ENCODE measurements around the gene ZNF474. TPM values are rescaled to one million over a fixed set of nuclear protein-coding genes. Genes with fewer than 3 reads are reported as not detected.

Gene ZNF474
- total and polyA plus RNA-seq, 2 of the 8 experiments (the other 6 are each of a cell fraction or from before 2014, with no cell fraction given), result not detected

DNA sequence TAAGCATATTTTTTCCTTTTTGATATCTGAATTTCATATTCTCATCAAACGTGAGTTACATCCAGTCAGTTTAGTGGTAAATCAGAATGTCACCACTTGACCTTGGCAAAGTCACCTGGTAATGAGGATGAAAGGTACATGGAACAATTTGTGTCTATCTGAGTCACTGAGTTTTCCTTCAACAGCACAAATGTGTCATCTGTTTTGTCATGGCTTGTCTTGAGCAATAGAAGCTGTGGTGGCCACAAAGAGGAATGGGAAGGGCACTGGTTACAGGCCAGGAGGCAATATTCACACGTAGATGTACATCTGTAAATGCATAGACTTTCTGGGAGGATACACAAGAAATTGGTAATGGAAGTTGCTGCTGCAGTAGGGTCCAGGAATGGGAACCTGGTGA is 8.4 kb upstream of the ZNF474 start:
- H3K4me2 ChIP-seq (ENCODE audit: insufficient read depth in 1 of 2, low read depth in 2 of 2, low read length in 2 of 2), result no peak overlapping the region
- H2AFZ ChIP-seq (ENCODE audit: low read length), result no peak overlapping the region
- WGBS, 2 experiments (ENCODE audit: extremely low coverage in 1 of 2, insufficient coverage in 1 of 2, insufficient read length in 1 of 2, insufficient replicate concordance in 2 of 2, low coverage in 1 of 2, low lambda C conversion rate in 2 of 2, missing lambda C conversion rate in 1 of 2), result 86% methylated on average over 2 of the region's 2 CpGs; no CpG with 5 or more reads in 1 of the 2 experiments
- no peaks in the 10 kb centered on the region for H3K36me3 ChIP-seq (ENCODE audit: control insufficient read depth in 2 of 4, insufficient read depth in 4 of 4, low read length in 3 of 4)
- H3K27ac ChIP-seq (ENCODE audit: low read depth, low read length), result no peak overlapping the region
- H3K23ac ChIP-seq (ENCODE audit: insufficient read length), result no peak overlapping the region
- no peaks in the 10 kb centered on the region for H3K9me3 ChIP-seq (ENCODE audit: insufficient read depth in 2 of 2, low read depth in 1 of 2, low read length in 1 of 2)
- H2BK15ac ChIP-seq (ENCODE audit: low read length), result no peak overlapping the region
- ChIA-PET POLR2A (ENCODE audit: partially characterized antibody) (interaction anchor here (0.8 kb wide), 1 partner anchor 10 kb away, joined by 3 read pairs; no protein-coding TSS in a partner anchor), CTCF (ENCODE audit: partially characterized antibody) (interaction anchor here (0.7 to 1.5 kb wide), 4 partner anchors 8 to 248 kb away, joined by 3 to 5 read pairs (median 4); no protein-coding TSS in a partner anchor)
- H3K18ac ChIP-seq (ENCODE audit: extremely low read depth, low read length), result no peak overlapping the region
- H2AK5ac ChIP-seq (ENCODE audit: low read depth, low read length), result no peak overlapping the region
- H3K27me3 ChIP-seq (replicated peaks in 1 of 4; ENCODE audit: control insufficient read depth in 3 of 4, extremely low read depth in 1 of 4, insufficient read depth in 3 of 4, low read length in 3 of 4), result no peaks in the 10 kb centered on the region
- H2BK120ac ChIP-seq (replicated peaks; ENCODE audit: low read depth, low read length), result no peak overlapping the region
- H2BK12ac ChIP-seq (ENCODE audit: low read depth, low read length), result no peak overlapping the region
- no peak overlapping the region for H3K4ac ChIP-seq (replicated peaks; ENCODE audit: insufficient read length, low read depth, low read length)
- H3K79me1 ChIP-seq (ENCODE audit: low read depth, low read length), result no peaks in the 10 kb centered on the region
- H3K14ac ChIP-seq (ENCODE audit: insufficient read length), result no peak overlapping the region
- H3K4me3 ChIP-seq (ENCODE audit: extremely low read depth in 1 of 4, insufficient read depth in 2 of 4, low read depth in 3 of 4, low read length in 4 of 4), result peak overlapping the region in 1 of 4 experiments; percentile 12; a peak in 1 of 8 replicates
- H3K79me2 ChIP-seq (ENCODE audit: control insufficient read depth in 1 of 2, insufficient read depth in 2 of 2, low read length in 2 of 2), result no peaks in the 10 kb centered on the region
- DNase-seq (ENCODE audit: low read depth in 1 of 2, low spot score in 2 of 2) (no peak), FAIRE-seq (no peak)
- H4K8ac ChIP-seq (ENCODE audit: extremely low read depth, insufficient read depth, low read length), result no peak overlapping the region
- no peak overlapping the region; the same call in 1 of the 2 replicates for H2BK5ac ChIP-seq (ENCODE audit: low read depth, low read length)
- peaks cover 2 to 14% (median 8%) of the 10 kb centered on the region in 4 experiments; a peak in 6 of 7 replicates for H3K4me1 ChIP-seq (replicated peaks in 1 of 4; ENCODE audit: control insufficient read depth in 3 of 4, insufficient read depth in 4 of 4, low read length in 3 of 4)
- TF ChIP-seq SIN3A (conservative IDR thresholded peaks at IDR 0.05 in 1 of 2, IDR thresholded peaks at IDR 0.05 in 1 of 2; ENCODE audit: low read depth in 1 of 2, low read length in 2 of 2), result no peak
- TF ChIP-seq ZNF274 (IDR thresholded peaks at IDR 0.05; ENCODE audit: borderline replicate concordance, extremely low read depth, low read length), result no peak
- no peak for TF ChIP-seq SIX5 (IDR thresholded peaks at IDR 0.05; ENCODE audit: low read depth, low read length)
- no peak for TF ChIP-seq RXRA (IDR thresholded peaks at IDR 0.05; ENCODE audit: insufficient read depth, low read depth, low read length)
- no peak for TF ChIP-seq TAF1 (IDR thresholded peaks at IDR 0.05; ENCODE audit: low read depth, low read length)
- TF ChIP-seq YY1 (IDR thresholded peaks at IDR 0.05; ENCODE audit: low read depth, low read length), result no peak
- no peak for TF ChIP-seq GABPA (IDR thresholded peaks at IDR 0.05; ENCODE audit: borderline replicate concordance, insufficient read depth, low read length)
- no peak overlapping the region for H3K9ac ChIP-seq (replicated peaks in 1 of 4; ENCODE audit: extremely low read depth in 1 of 4, low read depth in 3 of 4, low read length in 3 of 4)
- H4K5ac ChIP-seq (ENCODE audit: insufficient read length, low read depth, low read length), result peak overlapping the region; percentile 61
- no peak overlapping the region for H4K91ac ChIP-seq (replicated peaks; ENCODE audit: insufficient read length, low read length)
- H4K20me1 ChIP-seq (replicated peaks in 1 of 2; ENCODE audit: control insufficient read depth in 1 of 2, insufficient read depth in 2 of 2, low read length in 2 of 2), result no peaks in the 10 kb centered on the region
- no peaks in the 10 kb centered on the region for H3K23me2 ChIP-seq (ENCODE audit: low read depth, low read length)
- H2BK20ac ChIP-seq (ENCODE audit: low read length), result no peak overlapping the region
- no peak overlapping the region for H3K56ac ChIP-seq (replicated peaks; ENCODE audit: insufficient read length, low read depth, low read length)

Measured in H1 (cell line).